22Rv1 (cell line): ENCODE results near the gene AKNA.
"Not testable (repeated sequence)": the region's sequence is repeated elsewhere in the genome, so short reads cannot be mapped to it uniquely, and the experiment has no call there.

Source experiments
- H3K27ac ChIP-seq: fragments of 450-650 bp; 2 replicates; pipeline ENCODE4 v1.5.1; 2017
- ZFX ChIP-seq: fragments of 450-650 bp; IDR thresholded peaks from 2 replicates; pipeline ENCODE4 v1.6.1; 2017; ENCODE audit warnings: antibody characterized with exemption, borderline replicate concordance
- TF ChIP-seq, protein P1 (sequence below): fragments of 450-650 bp; IDR thresholded peaks from 2 replicates; pipeline ENCODE4 v1.5.1; 2017; ENCODE audit warnings: mild to moderate bottlenecking

The AKNA gene

GRCh38 chr9:114327749-114328148 is 60.0 kb downstream of the AKNA start:
- TF ChIP-seq ZFX, result no peak
- no peak overlapping the region for H3K27ac ChIP-seq

DNA sequence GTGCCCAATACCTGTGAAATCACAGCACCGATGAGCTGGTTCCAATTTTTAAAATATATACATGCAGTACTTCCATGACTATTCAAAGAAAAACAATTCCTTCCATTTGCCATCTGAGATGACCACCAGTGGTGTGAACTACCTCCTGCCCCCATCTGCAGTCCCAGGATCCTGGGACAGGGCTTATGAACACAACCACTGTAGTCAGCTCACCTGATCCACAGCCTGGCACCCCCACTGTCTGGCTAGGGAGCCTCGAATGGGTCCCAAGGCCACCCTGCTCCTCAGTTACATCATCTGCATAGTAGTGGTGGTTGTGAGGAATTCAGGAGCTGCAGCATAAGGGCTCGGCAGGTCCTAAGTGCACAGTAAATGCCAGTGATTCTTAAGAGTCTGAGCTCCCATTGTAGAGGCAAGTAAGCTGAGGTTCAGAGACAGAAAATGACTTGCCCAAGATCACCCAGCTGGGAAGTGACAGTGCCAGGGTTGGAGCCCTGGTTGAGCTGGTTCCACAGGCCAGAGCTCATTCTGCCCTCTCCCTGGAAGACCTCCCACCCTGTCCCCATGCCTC is 62.0 kb downstream of the AKNA start:
- not testable (repeated sequence) for H3K27ac ChIP-seq

DNA sequence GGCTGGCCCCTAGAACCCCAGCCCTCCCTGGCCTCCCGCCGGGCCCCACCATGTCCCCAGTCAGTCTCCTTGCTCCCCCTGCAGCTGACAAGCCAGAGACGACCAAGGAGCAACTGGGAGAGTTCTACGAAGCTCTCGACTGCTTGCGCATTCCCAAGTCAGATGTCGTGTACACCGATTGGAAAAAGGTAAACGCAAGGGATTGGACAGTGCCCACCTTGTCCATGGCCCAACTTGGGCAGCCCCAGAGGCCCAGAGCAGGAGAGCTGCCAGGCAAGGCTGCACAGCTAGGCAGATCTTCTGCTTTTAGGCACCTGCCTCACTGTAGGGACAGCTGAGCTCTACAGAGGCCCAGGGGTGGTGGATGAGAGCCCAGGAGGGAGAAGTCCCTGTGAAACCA is 62.8 kb downstream of the AKNA start:
- H3K27ac ChIP-seq, result not testable (repeated sequence)

DNA sequence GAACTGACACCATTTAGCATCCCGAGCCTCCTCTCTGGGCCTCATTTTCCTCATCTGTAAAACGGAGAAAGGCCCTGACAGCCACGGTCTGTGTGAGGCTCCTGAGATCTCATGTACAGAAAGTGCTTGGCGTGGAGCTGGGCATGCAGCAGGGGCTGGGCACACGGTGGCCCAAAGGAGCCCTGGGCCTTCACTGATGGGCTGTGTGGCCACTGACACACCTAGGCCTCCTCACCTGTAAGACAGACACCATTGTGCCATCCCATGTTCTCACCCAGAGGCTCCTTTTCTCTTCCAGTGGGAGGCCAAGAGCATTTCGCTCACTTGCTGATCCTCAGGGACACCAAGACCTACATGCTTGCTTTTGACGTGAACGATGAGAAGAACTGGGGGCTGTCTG is 63.3 kb downstream of the AKNA start:
- no peak for TF ChIP-seq ZFX
- TF ChIP-seq, protein P1, sequence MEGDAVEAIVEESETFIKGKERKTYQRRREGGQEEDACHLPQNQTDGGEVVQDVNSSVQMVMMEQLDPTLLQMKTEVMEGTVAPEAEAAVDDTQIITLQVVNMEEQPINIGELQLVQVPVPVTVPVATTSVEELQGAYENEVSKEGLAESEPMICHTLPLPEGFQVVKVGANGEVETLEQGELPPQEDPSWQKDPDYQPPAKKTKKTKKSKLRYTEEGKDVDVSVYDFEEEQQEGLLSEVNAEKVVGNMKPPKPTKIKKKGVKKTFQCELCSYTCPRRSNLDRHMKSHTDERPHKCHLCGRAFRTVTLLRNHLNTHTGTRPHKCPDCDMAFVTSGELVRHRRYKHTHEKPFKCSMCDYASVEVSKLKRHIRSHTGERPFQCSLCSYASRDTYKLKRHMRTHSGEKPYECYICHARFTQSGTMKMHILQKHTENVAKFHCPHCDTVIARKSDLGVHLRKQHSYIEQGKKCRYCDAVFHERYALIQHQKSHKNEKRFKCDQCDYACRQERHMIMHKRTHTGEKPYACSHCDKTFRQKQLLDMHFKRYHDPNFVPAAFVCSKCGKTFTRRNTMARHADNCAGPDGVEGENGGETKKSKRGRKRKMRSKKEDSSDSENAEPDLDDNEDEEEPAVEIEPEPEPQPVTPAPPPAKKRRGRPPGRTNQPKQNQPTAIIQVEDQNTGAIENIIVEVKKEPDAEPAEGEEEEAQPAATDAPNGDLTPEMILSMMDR, result no peak
- no peak overlapping the region for H3K27ac ChIP-seq

DNA sequence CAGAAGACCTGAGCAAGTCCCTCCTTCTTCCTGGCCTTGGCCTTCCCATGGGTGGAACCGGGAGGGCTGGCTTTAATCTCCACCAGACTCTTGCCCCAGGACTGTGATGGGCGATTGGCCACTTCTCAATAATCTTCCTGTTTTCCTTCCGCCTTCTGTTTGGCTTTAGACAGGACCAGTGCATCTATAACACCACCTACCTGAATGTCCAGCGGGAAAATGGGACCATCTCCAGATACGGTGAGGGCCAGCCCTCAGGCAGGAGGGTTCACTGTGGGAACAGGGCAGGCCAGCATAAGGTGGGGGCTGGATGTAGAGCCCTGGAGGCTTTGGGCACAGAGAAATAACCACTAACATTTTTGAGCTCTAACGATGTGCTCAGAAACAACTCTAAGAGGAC is 63.9 kb downstream of the AKNA start:
- H3K27ac ChIP-seq, result not testable (repeated sequence)

DNA sequence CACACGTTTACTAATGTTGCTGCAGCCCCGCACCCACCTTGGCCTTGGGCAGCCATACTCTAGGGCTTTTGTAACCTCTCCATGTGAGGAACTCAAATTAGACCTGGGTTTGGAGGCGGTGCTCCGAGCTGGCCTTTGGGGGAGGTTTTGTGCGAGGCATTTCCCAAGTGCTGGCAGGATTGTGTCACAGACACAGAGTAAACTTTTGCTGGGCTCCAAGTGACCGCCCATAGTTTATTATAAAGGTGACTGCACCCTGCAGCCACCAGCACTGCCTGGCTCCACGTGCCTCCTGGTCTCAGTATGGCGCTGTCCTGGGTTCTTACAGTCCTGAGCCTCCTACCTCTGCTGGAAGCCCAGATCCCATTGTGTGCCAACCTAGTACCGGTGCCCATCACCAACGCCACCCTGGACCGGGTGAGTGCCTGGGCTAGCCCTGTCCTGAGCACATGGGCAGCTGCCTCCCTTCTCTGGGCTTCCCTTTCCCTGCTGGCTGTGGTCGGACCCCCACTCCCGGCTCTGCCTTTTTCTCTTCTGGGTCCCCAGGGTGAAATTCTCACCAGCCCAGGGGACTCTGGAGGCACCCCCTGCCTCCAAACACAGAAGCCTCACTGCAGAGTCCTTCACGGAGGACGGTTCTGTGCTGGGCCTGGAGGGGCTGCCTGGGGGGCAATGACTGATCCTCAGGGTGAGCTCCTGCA is 64.8 kb downstream of the AKNA start, which contains the start of gene ORM1:
TSS of gene ORM1 (plus strand) at position 268 of the 701 bp plus-strand sequence. CDS start at position 304, 36 bp downstream.
- H3K27ac ChIP-seq, result not testable (repeated sequence)

GRCh38 chr9:114322160-114322818 is 65.5 kb downstream of the AKNA start:
- not testable (repeated sequence) for H3K27ac ChIP-seq

GRCh38 chr9:114321759-114322158 is 66.0 kb downstream of the AKNA start:
- H3K27ac ChIP-seq, result no peak overlapping the region
- TF ChIP-seq, protein P1, result no peak
- TF ChIP-seq ZFX, result no peak

GRCh38 chr9:114320710-114321109 is 67.1 kb downstream of the AKNA start:
- not testable (repeated sequence) for H3K27ac ChIP-seq

- no peak for TF ChIP-seq ZFX
- TF ChIP-seq, protein P1, result no peak
- no peak overlapping the region for H3K27ac ChIP-seq
Measured at GRCh38 chr9:114319147-114319546, 68.6 kb downstream of the AKNA start.

DNA sequence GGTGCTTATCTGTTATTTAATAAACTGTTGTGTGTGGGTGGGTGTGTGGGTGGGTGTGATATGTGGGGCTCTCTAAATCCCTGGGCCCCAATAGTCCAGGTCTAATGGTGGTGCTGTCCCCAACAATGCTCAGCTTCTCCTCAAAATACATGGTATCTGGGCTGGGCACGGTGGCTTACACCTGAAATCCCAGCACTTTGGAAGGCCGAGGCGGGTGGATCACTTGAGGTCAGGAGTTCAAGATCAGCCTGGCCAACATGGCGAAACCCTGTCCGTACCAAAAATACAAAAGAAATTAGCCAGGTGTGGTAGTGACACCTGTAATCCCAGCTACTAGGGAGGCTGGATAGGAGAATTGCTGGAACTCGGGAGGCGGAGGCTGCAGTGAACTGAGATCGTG is 69.4 kb downstream of the AKNA start:
- TF ChIP-seq ZFX, result no peak
- TF ChIP-seq, protein P1, result no peak
- no peak overlapping the region for H3K27ac ChIP-seq
